CD4-positive, alpha-beta T cell (primary cell): ENCODE results near the gene BBOF1. TPM values are rescaled to one million over a fixed set of nuclear protein-coding genes. Genes with fewer than 3 reads are reported as not detected.

Experiments
- ATAC-seq: fragments of 200-7000 bp; cut with Tn5 transposase; one replicate; pipeline ENCODE4 v1.10.0; 2022; ENCODE audit warnings: mild to moderate bottlenecking; ENCODE audit not compliant: poor library complexity
- CTCF ChIA-PET: fragments of 350-600 bp; sonication (Branson Sonifier 250); formaldehyde crosslinking; loops from one replicate; lab custom pipeline; 2021; ENCODE audit warnings: antibody characterized with exemption, inconsistent platforms; lab: Charles Lee
- POLR2A ChIA-PET: fragments of 350-600 bp; sonication (Branson Sonifier 250); formaldehyde crosslinking; loops from one replicate; lab custom pipeline; 2021; ENCODE audit warnings: antibody characterized with exemption, inconsistent platforms; lab: Charles Lee
- DNase-seq, 14 experiments: peaks; one replicate each; pipeline ENCODE4 v3.0.0-alpha.2; 2013 to 2020; ENCODE audit warnings: mixed read lengths in 2 of 14
- H3K27ac ChIP-seq, 2 donors: one replicate each; pipeline versions ENCODE4 v1.5.1 to v1.7.0; 2013; ENCODE audit warnings: low read length in 2 of 2, low read depth in 1 of 2, mild to moderate bottlenecking in 1 of 2
- H3K27me3 ChIP-seq, 2 experiments: 1 replicate in 1 of 2; 2 replicates in 1 of 2; pipeline versions ENCODE4 v1.6.1 to v1.7.0; 2013; ENCODE audit warnings: low read length in 2 of 2, control low read depth in 1 of 2, mild to moderate bottlenecking in 1 of 2, moderate library complexity in 1 of 2; ENCODE audit not compliant: insufficient read depth in 2 of 2, control insufficient read depth in 1 of 2
- H3K36me3 ChIP-seq: one replicate; pipeline ENCODE4 v1.6.1; 2013; ENCODE audit warnings: low read length, control low read depth; ENCODE audit not compliant: insufficient read depth
- H3K4me1 ChIP-seq: one replicate; pipeline ENCODE4 v1.6.1; 2013; ENCODE audit warnings: low read length, control low read depth; ENCODE audit not compliant: insufficient read depth
- H3K4me3 ChIP-seq: one replicate; pipeline ENCODE4 v1.5.1; 2013; ENCODE audit warnings: mild to moderate bottlenecking, low read length, moderate library complexity
- H3K9me3 ChIP-seq, 2 experiments: 1 replicate in 1 of 2; 2 replicates in 1 of 2; pipeline versions ENCODE4 v1.6.1 to v1.7.0; 2013; ENCODE audit warnings: low read length in 2 of 2, mild to moderate bottlenecking in 2 of 2, control low read depth in 1 of 2, moderate library complexity in 1 of 2; ENCODE audit not compliant: control insufficient read depth in 1 of 2, insufficient read depth in 1 of 2
- H3K27ac Mint-ChIP-seq: one replicate; pipeline ENCODE4 v1.8.0; 2020; ENCODE audit warnings: mixed read lengths
- H3K27me3 Mint-ChIP-seq: one replicate; pipeline ENCODE4 v1.8.0; 2021; ENCODE audit warnings: mixed read lengths
- H3K36me3 Mint-ChIP-seq: one replicate; pipeline ENCODE4 v1.8.0; 2021; ENCODE audit warnings: low read depth, mixed read lengths
- H3K4me1 Mint-ChIP-seq: one replicate; pipeline ENCODE4 v1.8.0; 2021; ENCODE audit warnings: low read depth, mixed read lengths
- H3K4me3 Mint-ChIP-seq: one replicate; pipeline ENCODE4 v1.8.0; 2020; ENCODE audit warnings: mild to moderate bottlenecking, mixed read lengths
- H3K9me3 Mint-ChIP-seq: one replicate; pipeline ENCODE4 v1.8.0; 2020; ENCODE audit warnings: mixed read lengths
- intact Hi-C, 2 experiments: fragments of 100-400 bp; cut with DNase I in 1 of 2; cut with micrococcal nuclease in 1 of 2; formaldehyde crosslinking; loops; one replicate each; pipeline versions ENCODE4 v1.15.1 to v1.9.0; 2023 to 2025; cut with DNase I, micrococcal nuclease
- total RNA-seq, 174 experiments: library from RNA in 2 of 174; stranded (reverse) in 2 of 174; gene quantifications; one replicate each; pipeline ENCODE4 v1.2.3 and lab custom pipeline; 2021 to 2026
- TF ChIP-seq, protein P1 (sequence below): fragments of 200-600 bp; IDR thresholded peaks from one replicate; pipeline ENCODE4 v1.8.0; 2022; ENCODE audit warnings: antibody characterized with exemption, mild to moderate bottlenecking

BBOF1 gene
- total RNA-seq, 2 experiments from 2014 or later, result 1.8 to 2.4 TPM

DNA sequence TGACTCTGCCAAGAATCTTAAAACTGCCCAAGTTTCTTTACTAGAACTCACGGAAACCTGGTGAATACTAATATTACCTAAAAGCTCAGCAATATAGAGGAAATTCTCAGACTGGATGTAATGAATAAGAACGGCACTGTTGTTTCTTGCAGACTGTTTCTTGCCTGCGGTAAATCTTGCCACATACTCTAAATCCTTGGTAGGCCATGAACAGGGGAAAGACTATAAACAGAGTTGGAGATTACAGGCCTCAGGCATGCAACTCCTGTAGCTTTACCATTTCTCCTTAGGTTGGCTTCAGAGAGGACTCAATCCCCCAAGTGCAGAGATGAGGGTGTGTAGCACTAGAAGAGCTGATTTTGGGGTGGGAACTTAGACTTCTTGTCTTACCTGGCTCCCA is 64.0 kb downstream of the BBOF1 start:
- POLR2A ChIA-PET, result no interaction called here
- H3K4me1 ChIP-seq, result peaks cover 19% of the 10 kb centered on the region
- H3K36me3 ChIP-seq, result no peaks in the 10 kb centered on the region
- TF ChIP-seq, protein P1, sequence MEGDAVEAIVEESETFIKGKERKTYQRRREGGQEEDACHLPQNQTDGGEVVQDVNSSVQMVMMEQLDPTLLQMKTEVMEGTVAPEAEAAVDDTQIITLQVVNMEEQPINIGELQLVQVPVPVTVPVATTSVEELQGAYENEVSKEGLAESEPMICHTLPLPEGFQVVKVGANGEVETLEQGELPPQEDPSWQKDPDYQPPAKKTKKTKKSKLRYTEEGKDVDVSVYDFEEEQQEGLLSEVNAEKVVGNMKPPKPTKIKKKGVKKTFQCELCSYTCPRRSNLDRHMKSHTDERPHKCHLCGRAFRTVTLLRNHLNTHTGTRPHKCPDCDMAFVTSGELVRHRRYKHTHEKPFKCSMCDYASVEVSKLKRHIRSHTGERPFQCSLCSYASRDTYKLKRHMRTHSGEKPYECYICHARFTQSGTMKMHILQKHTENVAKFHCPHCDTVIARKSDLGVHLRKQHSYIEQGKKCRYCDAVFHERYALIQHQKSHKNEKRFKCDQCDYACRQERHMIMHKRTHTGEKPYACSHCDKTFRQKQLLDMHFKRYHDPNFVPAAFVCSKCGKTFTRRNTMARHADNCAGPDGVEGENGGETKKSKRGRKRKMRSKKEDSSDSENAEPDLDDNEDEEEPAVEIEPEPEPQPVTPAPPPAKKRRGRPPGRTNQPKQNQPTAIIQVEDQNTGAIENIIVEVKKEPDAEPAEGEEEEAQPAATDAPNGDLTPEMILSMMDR, result no peak
- Mint-ChIP-seq H3K36me3 (peaks cover 9% of the 10 kb centered on the region), H3K4me1 (peaks cover 29% of the 10 kb centered on the region), H3K9me3 (no peaks in the 10 kb centered on the region), H3K27me3 (no peaks in the 10 kb centered on the region), H3K27ac (no peak overlapping the region), H3K4me3 (peak overlapping the region; percentile 94)
- intact Hi-C loops, result loop anchor here in 1 of 2 experiments (5.0 to 10.0 kb wide), 5 partner anchors 131 to 1158 kb away; partner anchors contain the start of genes COQ6, DCAF4, FAM161B and ISCA2
- no peak overlapping the region for H3K4me3 ChIP-seq
- CTCF ChIA-PET, result no interaction called here
- no peaks in the 10 kb centered on the region for H3K9me3 ChIP-seq
- DNase-seq (peak in 1 of 14 experiments; percentile 3), ATAC-seq (no peak)
- H3K27ac ChIP-seq, result no peak overlapping the region
- H3K27me3 ChIP-seq, result no peaks in the 10 kb centered on the region

DNA sequence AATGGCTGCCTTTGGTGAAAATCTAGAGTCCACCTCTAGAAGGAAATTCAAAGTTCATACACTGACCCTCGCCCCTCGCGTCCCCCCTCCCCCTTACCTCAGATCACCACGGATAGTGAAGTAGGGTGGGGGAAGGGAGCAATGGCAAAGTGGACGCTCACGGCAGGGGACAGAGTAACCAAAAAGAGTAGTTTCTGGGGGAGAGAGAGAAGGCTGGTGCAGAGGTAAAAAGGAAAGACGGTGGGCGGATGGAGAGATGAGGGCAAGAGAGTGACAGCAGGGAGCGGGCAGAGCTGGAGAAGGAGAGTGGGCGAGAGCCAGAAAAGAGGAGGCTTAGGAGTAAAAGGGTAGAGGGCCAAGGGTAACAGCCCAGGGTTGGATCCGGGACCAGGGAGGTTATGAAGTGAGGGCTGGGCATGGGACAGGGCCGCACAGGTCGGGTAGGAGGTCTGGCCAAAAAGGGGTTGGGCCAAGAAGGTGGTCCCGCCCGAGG is 64.7 kb downstream of the BBOF1 start:
- Mint-ChIP-seq H3K27me3 (no peaks in the 10 kb centered on the region), H3K4me1 (peaks cover 31% of the 10 kb centered on the region), H3K9me3 (no peaks in the 10 kb centered on the region), H3K4me3 (peak overlapping the region; percentile 94), H3K27ac (peak overlapping the region; percentile 86), H3K36me3 (peaks cover 12% of the 10 kb centered on the region)
- CTCF ChIA-PET, result no interaction called here
- POLR2A ChIA-PET, result interaction anchor here (0.5 to 1.7 kb wide), 5 partner anchors 12 to 1043 kb away, joined by 3 to 6 read pairs (median 4); partner anchors contain the start of genes BBOF1, ENTPD5 and YLPM1
- Histone ChIP-seq H3K36me3 (no peaks in the 10 kb centered on the region), H3K4me3 (peak overlapping the region; percentile 95), H3K9me3 (no peaks in the 10 kb centered on the region), H3K27ac (peak overlapping the region; percentile 52 to 63), H3K27me3 (no peaks in the 10 kb centered on the region), H3K4me1 (peaks cover 19% of the 10 kb centered on the region)
- ATAC-seq (no peak), DNase-seq (no peak)
- intact Hi-C loops, result loop anchor here (1.0 to 10.0 kb wide), 7 partner anchors 65 to 1159 kb away; partner anchors contain the start of genes BBOF1 (in 2 of the 2), ENTPD5 (in 2 of the 2), COQ6 (in 1 of the 2) and DCAF4 (in 1 of the 2)
- TF ChIP-seq, protein P1, result no peak

DNA sequence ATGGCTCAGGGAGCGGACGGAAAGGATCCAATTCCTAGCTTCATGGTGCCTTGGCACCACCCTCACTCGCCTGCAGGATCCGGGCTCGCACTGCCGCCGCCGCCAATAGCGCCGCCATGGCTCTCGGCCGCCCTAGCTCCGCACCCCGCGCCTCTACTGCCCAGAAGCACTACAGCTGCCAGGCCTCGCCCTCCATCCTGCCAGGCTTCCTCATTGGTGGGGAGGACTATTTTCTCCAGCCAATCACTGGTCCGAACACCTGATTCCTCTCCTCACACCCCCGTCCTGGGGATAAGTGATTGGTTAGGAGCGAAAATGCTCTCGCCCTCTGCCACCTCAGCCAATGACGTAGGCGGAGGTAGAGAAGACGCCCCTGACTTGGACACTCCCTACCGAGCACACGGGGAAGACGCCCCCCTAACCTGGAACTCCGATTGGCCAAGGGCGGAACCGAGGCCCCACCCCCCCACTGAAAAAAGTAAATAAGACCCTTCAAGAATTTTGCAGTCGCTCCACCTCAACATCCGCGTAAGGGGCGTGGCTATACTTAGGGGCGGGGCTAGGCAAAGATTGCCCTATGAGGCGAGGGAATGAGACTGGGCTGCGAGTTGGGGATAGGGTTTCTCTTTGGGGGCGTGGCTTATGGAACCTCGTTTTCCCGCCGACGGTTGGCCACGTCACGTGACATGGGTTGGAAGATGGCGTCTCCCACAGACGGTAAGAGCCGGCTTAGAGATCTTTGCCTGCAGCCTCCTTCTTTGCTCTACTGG is 65.3 kb downstream of the BBOF1 start, which contains the start of the genes ALDH6A1 and LIN52:
Gene ALDH6A1, minus strand, starts transcription at position 177 of the 770 bp plus-strand sequence. Its CDS starts 59 bp downstream, at position 118.
Gene LIN52, plus strand, starts transcription at position 680 of the 770 bp plus-strand sequence. Its CDS starts 19 bp downstream, at position 699.
- ATAC-seq (peak; percentile 86), DNase-seq (peak; percentile 98 to 100 (median 100))
- TF ChIP-seq, protein P1, result no peak
- no peaks in the 10 kb centered on the region for H3K27me3 Mint-ChIP-seq
- ChIA-PET CTCF (no interaction called here), POLR2A (interaction anchor here (0.5 to 1.7 kb wide), 7 partner anchors 11 to 1042 kb away, joined by 3 to 6 read pairs (median 3); partner anchors contain the start of genes BBOF1, COQ6, ENTPD5 and FAM161B)
- peak within 1 kb of the TSS; percentile 94 for H3K4me3 Mint-ChIP-seq
- peak within 1 kb of the TSS; percentile 52 to 72 for H3K27ac ChIP-seq
- intact Hi-C loops, result loop anchor here (1.0 to 10.0 kb wide), 7 partner anchors 65 to 1160 kb away; partner anchors contain the start of genes BBOF1 (in 2 of the 2), ENTPD5 (in 2 of the 2), COQ6 (in 1 of the 2) and DCAF4 (in 1 of the 2)
- H3K4me1 Mint-ChIP-seq, result peaks cover 36% of the 10 kb centered on the region
- no peaks in the 10 kb centered on the region for H3K9me3 Mint-ChIP-seq
- H3K9me3 ChIP-seq, result no peaks in the 10 kb centered on the region
- H3K36me3 ChIP-seq, result no peaks in the 10 kb centered on the region
- H3K4me3 ChIP-seq, result peak within 1 kb of the TSS; percentile 95
- H3K36me3 Mint-ChIP-seq, result peaks cover 16% of the 10 kb centered on the region
- no peaks in the 10 kb centered on the region for H3K27me3 ChIP-seq
- peak within 1 kb of the TSS; percentile 86 for H3K27ac Mint-ChIP-seq
- peaks cover 21% of the 10 kb centered on the region for H3K4me1 ChIP-seq
